Heart left ventricle (tissue), 16 donors: ENCODE data around the gene TMEM131L. TPM values are rescaled to one million over a fixed set of nuclear protein-coding genes. Genes with fewer than 3 reads are reported as not detected.
A peak's percentile ranks its signal among the peaks of the same experiment; 100 is the strongest.

Source experiments
- ATAC-seq, 4 donors: fragments of 200-7000 bp; cut with Tn5 transposase; one replicate each; pipeline ENCODE4 v1.9.1; 2020 to 2022; ENCODE audit warnings: moderate library complexity in 4 of 4, mild to moderate bottlenecking in 3 of 4, moderate number of reproducible peaks in 1 of 4
- DNase-seq, 5 donors: peaks; one replicate each; pipeline ENCODE4 v3.0.0-alpha.2; 2020
- H3K27ac ChIP-seq, 12 donors: fragments of 200-600 bp; sonication (generic) in 4 of 12; one replicate each; pipeline versions ENCODE4 v1.5.0 to v1.8.0; 2016 to 2022; ENCODE audit warnings: mild to moderate bottlenecking in 2 of 12
- H3K27me3 ChIP-seq, 9 donors: fragments of 200-600 bp; sonication (generic) in 2 of 9; one replicate each; pipeline versions ENCODE4 v1.5.1 to v1.8.0; 2016 to 2022; ENCODE audit warnings: mild to moderate bottlenecking in 3 of 9
- H3K36me3 ChIP-seq, 9 donors: fragments of 200-600 bp; sonication (generic) in 2 of 9; one replicate each; pipeline versions ENCODE4 v1.5.0 to v1.8.0; 2018 to 2022; ENCODE audit warnings: mild to moderate bottlenecking in 2 of 9
- H3K4me1 ChIP-seq, 12 donors: fragments of 200-600 bp; sonication (generic) in 4 of 12; one replicate each; pipeline versions ENCODE4 v1.5.0 to v1.8.0; 2016 to 2022; ENCODE audit warnings: mild to moderate bottlenecking in 3 of 12
- H3K4me3 ChIP-seq, 12 donors: fragments of 200-600 bp; sonication (generic) in 4 of 12; one replicate each; pipeline versions ENCODE4 v1.5.0 to v1.8.0; 2017 to 2022; ENCODE audit warnings: mild to moderate bottlenecking in 9 of 12, moderate library complexity in 4 of 12
- H3K9me3 ChIP-seq, 12 donors: fragments of 200-600 bp; sonication (generic) in 4 of 12; one replicate each; pipeline versions ENCODE4 v1.5.0 to v1.8.0; 2016 to 2022; ENCODE audit warnings: mild to moderate bottlenecking in 1 of 12
- POLR2A ChIP-seq, 2 donors: fragments of 450-650 bp; IDR thresholded peaks; one replicate each; pipeline ENCODE4 v1.6.1; 2017; ENCODE audit warnings: antibody characterized with exemption in 2 of 2, mild to moderate bottlenecking in 2 of 2, moderate library complexity in 2 of 2
- WGBS, 4 donors: extraction: QIAGEN DNeasy Blood & Tissue Kit in 2 of 4; methylation state at CpG; one replicate each; pipeline versions ENCODE4 v1.1.5 to v1.1.7; 2013 to 2018; 5-methylcytosine and 5-hydroxymethylcytosine counted together
- intact Hi-C, 10 donors: fragments of 100-400 bp; cut with DNase I; formaldehyde crosslinking; loops; one replicate each; pipeline versions ENCODE4 v1.11.1 to v1.14.2; 2022
- polyA plus RNA-seq, 2 donors: library from polyadenylated mRNA; stranded (reverse); fragments of 200-250 nt; gene quantifications; one replicate each; pipeline ENCODE4 v1.2.3, GENCODE V29; 2013
- total RNA-seq, 9 donors: library from RNA; depleted of rRNA in 2 of 9; stranded (reverse); fragments of >200 nt in 2 of 9; fragmentation: NEBNext Ultra II Directional in 3 of 9; extraction: Animal tissue kit (Norgen Biotek cat#: 25700) in 3 of 9; gene quantifications; one replicate each; pipeline versions ENCODE4 v1.1.0 to v1.2.4, GENCODE V29; 2016 to 2023
- TF ChIP-seq, protein P1 (sequence below), 12 donors: fragments of 200-600 bp; sonication (generic) in 4 of 12; IDR thresholded peaks; one replicate each; pipeline versions ENCODE4 v1.5.0 to v1.8.0; 2018 to 2022; ENCODE audit warnings: antibody characterized with exemption in 12 of 12, mild to moderate bottlenecking in 5 of 12
- donor health status: ischemic (EF 13 %, LVEDD 7.1; RV severe dilation, severe dysfunction).
- donor health status: healthy with polysubstance abuse.
- donor health status: DM: no; HTN: yes; CAD: no.
- donor health status: DM: no; HTN: no; CAD: no.
- donor health status: ischemic (EF 25% LVEDD 6.9; RV normal size, moderate dysfunction).
- donor health status: ischemic (EF 25% LVEDD 5.7; RV mildly dilated, moderate dysfunction).
- donor health status: healthy.
- donor health status: DM: yes; HTN: yes; CAD: no.
- donor health status: ischemic (EF 35%, LVEDD 5.7; RV mildly dilated, moderate dysfunction).
- donor health status: nonischemic (EF 11% LVEDD 7.7; RV severe dilation, severe dysfunction).
- donor health status: DM: yes; HTN: yes; CAD: no.
- donor health status: PGD.
- donor health status: ischemic (EF 29% LVEDD 5.4; RV normal size, mild dysfunction).
- donor health status: nonischemic (EF 23%, LVEDD 6.1; RV moderate dilation, normal function).

Gene TMEM131L
- total and polyA plus RNA-seq, 11 donors: 3.8 to 22.2 (median 19.6) TPM

DNA sequence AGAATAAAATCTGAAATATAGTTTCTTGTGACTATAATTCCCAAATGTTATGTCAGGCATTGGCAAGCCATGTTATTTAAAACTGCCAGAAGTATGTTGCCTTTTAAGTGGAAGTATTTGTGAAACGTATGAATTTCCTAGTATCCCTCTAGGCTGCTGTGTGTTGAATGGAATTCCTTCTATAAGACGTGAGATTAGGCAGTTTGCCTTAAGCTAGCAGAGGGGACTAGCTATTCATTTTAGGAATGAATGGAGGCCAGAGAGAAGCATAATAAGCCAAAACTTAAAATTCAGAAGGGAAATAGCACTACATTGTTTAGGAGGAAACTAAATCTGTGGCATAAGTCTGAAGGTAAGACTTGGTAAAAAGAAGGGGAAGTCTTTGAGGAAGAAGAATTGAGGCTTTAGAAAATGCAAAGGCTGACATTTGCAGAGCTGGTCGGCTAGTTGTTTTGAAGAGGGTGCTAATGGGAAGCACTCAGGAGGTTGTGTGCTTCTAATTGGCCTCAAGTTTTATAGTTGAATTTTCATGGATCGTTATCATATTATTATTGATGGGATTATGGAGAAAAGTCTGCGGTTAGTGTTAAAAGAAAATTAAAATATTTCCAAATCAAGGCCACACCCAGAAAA lies 57.1 kb downstream of the TMEM131L start:
- Histone ChIP-seq H3K27me3 (no peaks in the 10 kb centered on the region), H3K36me3 (no peaks in the 10 kb centered on the region), H3K27ac (peak overlapping the region in 7 of 12 donors; percentile 21 to 74 (median 31)), H3K4me1 (peaks cover 0 to 93% (median 45%) of the 10 kb centered on the region in 12 donors), H3K4me3 (no peak overlapping the region), H3K9me3 (no peaks in the 10 kb centered on the region)
- ATAC-seq (no peak), DNase-seq (no peak)
- intact Hi-C loops: loop anchor here in 1 of 10 donors (5.0 kb wide), 1 partner anchor 36 kb away; no protein-coding TSS in a partner anchor
- no peak for TF ChIP-seq POLR2A (IDR thresholded peaks at IDR 0.05)
- TF ChIP-seq, protein P1, sequence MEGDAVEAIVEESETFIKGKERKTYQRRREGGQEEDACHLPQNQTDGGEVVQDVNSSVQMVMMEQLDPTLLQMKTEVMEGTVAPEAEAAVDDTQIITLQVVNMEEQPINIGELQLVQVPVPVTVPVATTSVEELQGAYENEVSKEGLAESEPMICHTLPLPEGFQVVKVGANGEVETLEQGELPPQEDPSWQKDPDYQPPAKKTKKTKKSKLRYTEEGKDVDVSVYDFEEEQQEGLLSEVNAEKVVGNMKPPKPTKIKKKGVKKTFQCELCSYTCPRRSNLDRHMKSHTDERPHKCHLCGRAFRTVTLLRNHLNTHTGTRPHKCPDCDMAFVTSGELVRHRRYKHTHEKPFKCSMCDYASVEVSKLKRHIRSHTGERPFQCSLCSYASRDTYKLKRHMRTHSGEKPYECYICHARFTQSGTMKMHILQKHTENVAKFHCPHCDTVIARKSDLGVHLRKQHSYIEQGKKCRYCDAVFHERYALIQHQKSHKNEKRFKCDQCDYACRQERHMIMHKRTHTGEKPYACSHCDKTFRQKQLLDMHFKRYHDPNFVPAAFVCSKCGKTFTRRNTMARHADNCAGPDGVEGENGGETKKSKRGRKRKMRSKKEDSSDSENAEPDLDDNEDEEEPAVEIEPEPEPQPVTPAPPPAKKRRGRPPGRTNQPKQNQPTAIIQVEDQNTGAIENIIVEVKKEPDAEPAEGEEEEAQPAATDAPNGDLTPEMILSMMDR (IDR thresholded peaks at IDR 0.05): no peak
- 62 to 71% (median 65%) methylated on average over 5 of the region's 5 CpGs for WGBS, 4 donors

DNA sequence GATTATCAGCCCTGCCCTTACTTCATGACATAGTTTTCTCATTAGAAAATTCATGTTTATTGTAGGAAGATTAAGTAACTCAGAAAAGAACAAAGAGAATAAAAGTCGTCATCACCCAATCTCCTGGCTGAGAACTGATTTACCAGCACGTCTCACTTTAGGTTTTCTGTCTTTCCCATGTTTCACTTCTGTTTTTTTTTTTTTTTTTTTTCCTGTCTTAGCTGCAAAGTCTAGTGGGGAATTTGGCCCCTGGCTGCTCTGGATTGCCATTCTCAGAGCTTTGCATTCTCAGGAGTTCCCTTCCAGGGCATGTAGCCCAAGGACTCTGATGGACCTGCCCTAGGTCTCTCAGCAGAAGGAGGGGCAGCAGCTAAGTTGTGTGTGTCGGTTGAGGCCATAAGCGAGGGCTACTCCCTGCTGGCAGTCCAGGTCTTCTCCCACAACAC lies 57.8 kb downstream of the TMEM131L start:
- ATAC-seq (peak in 2 of 4 donors; percentile 42 to 54), DNase-seq (no peak)
- Histone ChIP-seq H3K9me3 (no peaks in the 10 kb centered on the region), H3K27ac (peak overlapping the region in 8 of 12 donors; percentile 5 to 74 (median 30)), H3K4me1 (peaks cover 0 to 93% (median 41%) of the 10 kb centered on the region in 12 donors), H3K4me3 (no peak overlapping the region), H3K27me3 (no peaks in the 10 kb centered on the region), H3K36me3 (no peaks in the 10 kb centered on the region)
- TF ChIP-seq, protein P1 (IDR thresholded peaks at IDR 0.05): no peak
- no peak for TF ChIP-seq POLR2A (IDR thresholded peaks at IDR 0.05)
- intact Hi-C loops: loop anchor here in 1 of 10 donors (5.0 kb wide), 1 partner anchor 37 kb away; no protein-coding TSS in a partner anchor
- WGBS, 4 donors: 49 to 58% (median 51%) methylated on average over 4 of the region's 4 CpGs

DNA sequence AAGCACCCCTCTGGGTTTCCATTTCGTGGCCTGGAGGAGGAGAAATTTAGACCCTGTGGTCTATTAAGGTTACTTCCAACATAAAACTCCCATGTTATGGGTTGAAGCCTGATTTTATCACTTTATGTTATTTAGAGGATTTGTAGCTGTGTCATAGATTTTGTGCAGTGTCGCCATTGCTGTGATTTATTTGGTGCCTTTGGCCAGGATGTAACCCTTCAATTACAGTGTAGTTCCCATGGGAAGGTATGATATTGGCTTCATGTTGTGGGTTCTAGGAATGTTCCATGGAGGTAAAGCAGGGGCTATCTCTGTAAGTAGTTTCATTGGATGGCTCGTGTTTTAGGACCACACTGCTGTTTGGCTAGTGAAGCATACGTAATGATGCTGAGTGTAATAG lies 58.5 kb downstream of the TMEM131L start:
- intact Hi-C loops: loop anchor here in 1 of 10 donors (5.0 kb wide), 1 partner anchor 37 kb away; no protein-coding TSS in a partner anchor
- 84 to 95% (median 93%) methylated on average over 4 of the region's 4 CpGs for WGBS, 4 donors
- Histone ChIP-seq H3K4me3 (no peak overlapping the region), H3K27me3 (no peaks in the 10 kb centered on the region), H3K4me1 (peaks cover 0 to 93% (median 39%) of the 10 kb centered on the region in 12 donors), H3K27ac (peak overlapping the region in 6 of 12 donors; percentile 5 to 74 (median 24)), H3K36me3 (no peaks in the 10 kb centered on the region), H3K9me3 (no peaks in the 10 kb centered on the region)
- DNase-seq: no peak
- TF ChIP-seq POLR2A (IDR thresholded peaks at IDR 0.05): no peak
- TF ChIP-seq, protein P1 (IDR thresholded peaks at IDR 0.05): no peak
- ATAC-seq: no peak

DNA sequence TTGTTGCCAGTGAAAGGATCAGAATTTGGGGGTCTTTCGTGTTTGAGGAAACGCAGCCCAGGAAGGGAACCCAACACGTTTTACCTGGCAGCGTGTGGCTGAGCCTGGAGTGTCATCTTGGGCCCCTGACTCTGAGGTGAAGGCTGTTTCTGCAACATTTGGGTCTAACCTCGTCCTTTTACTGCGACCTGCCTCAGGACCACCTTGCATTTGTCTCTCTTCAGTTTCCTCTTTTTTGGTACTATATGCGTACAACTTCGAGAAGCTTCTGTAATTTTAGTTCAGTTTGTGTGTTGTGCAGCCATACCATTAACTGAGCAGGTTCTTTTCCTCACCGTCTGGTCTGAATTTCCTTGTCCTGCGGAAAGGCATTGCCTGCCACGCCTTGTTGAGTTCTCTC lies 61.5 kb downstream of the TMEM131L start:
- intact Hi-C loops: no loop called here
- no peak overlapping the region for H3K27ac ChIP-seq
- ATAC-seq (no peak), DNase-seq (no peak)
- H3K4me1 ChIP-seq: peaks cover 4 to 93% (median 54%) of the 10 kb centered on the region in 12 donors
- WGBS, 4 donors: 90 to 96% (median 94%) methylated on average over 11 of the region's 11 CpGs
- TF ChIP-seq POLR2A (IDR thresholded peaks at IDR 0.05): no peak
- TF ChIP-seq, protein P1 (IDR thresholded peaks at IDR 0.05): no peak
- H3K4me3 ChIP-seq: no peak overlapping the region
- no peaks in the 10 kb centered on the region for H3K9me3 ChIP-seq
- H3K27me3 ChIP-seq: no peaks in the 10 kb centered on the region
- H3K36me3 ChIP-seq: no peaks in the 10 kb centered on the region
